ENCODE measurements around the gene PHACTR3.

Gene PHACTR3

GRCh38 chr20:59652381-59652780 lies 48.0 kb downstream of the PHACTR3 start:
- DNase-seq, result no peak

- no peak for DNase-seq
Measured at GRCh38 chr20:59656417-59656816, 52.1 kb downstream of the PHACTR3 start.

- DNase-seq, result no peak
Measured at GRCh38 chr20:59657459-59658046, 53.2 kb downstream of the PHACTR3 start.

- DNase-seq, result no peak
Measured at GRCh38 chr20:59660471-59660870, 56.1 kb downstream of the PHACTR3 start.

GRCh38 chr20:59661153-59661552 lies 56.8 kb downstream of the PHACTR3 start:
- DNase-seq, result no peak

- no peak for DNase-seq
Measured at GRCh38 chr20:59661621-59662020, 57.3 kb downstream of the PHACTR3 start.

- no peak for DNase-seq
Measured at GRCh38 chr20:59662161-59662560, 57.8 kb downstream of the PHACTR3 start.

GRCh38 chr20:59662856-59663512 lies 58.6 kb downstream of the PHACTR3 start:
- no peak for DNase-seq

GRCh38 chr20:59663513-59664060 lies 59.2 kb downstream of the PHACTR3 start:
- no peak for DNase-seq

GRCh38 chr20:59664421-59664941 lies 60.1 kb downstream of the PHACTR3 start:
- DNase-seq, result no peak

- DNase-seq, result no peak
Measured at GRCh38 chr20:59665656-59666555, 61.6 kb downstream of the PHACTR3 start.

- no peak for DNase-seq
Measured at GRCh38 chr20:59666586-59666985, 62.2 kb downstream of the PHACTR3 start.

- no peak for DNase-seq
Measured at GRCh38 chr20:59667131-59667530, 62.8 kb downstream of the PHACTR3 start.

GRCh38 chr20:59667981-59668515 lies 63.7 kb downstream of the PHACTR3 start:
- DNase-seq, result no peak

- no peak for DNase-seq
Measured at GRCh38 chr20:59668926-59669850, 64.8 kb downstream of the PHACTR3 start.

- no peak for DNase-seq
Measured at GRCh38 chr20:59670786-59671492, 66.6 kb downstream of the PHACTR3 start.

- no peak for DNase-seq
Measured at GRCh38 chr20:59671661-59672471, 67.5 kb downstream of the PHACTR3 start.

- DNase-seq, result no peak
Measured at GRCh38 chr20:59672576-59672975, 68.2 kb downstream of the PHACTR3 start.

GRCh38 chr20:59673288-59673997 lies 69.1 kb downstream of the PHACTR3 start:
- no peak for DNase-seq

All from inflammatory macrophage treated with lipopolysaccharide for 4 hours (primary cell).